GM19239 (cell line): ENCODE measurements around the gene TRPV5.

ENCODE experiments used
- DNase-seq: peaks from one replicate; pipeline ENCODE4 v3.0.0; 2011; ENCODE audit warnings: low spot score; ENCODE audit not compliant: insufficient read length
- FAIRE-seq: peaks from 2 replicates; lab custom pipeline; 2011; peaks lifted over from hg19 to GRCh38; lab: Jason Lieb, UNC

Gene TRPV5

DNA sequence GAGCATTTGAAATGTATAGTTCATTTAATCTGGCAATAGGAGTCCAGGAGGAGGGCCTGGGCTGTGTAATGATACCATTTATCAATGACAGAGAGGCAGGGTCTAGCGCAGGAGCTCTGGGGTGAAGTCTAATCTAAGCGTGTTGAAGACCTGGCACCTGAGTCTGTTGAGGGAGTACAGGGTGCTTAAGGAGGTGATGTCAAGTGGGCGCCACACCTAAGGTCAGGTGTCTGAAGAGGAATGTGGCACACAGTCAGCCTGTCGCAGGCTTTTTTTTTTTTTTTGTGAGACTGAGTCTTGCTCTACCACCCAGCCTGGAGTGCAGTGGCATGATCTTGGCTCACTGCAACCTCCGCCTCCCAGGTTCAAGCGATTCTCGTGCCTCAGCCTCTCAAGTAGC, 8.0 kb upstream of the TRPV5 start:
- FAIRE-seq = no peak

GRCh38 chr7:142940966-142941535, 7.5 kb upstream of the TRPV5 start:
- DNase-seq = no peak
- FAIRE-seq = no peak

More for the DNA sequence above, 8.0 kb upstream of the TRPV5 start:
- no peak for DNase-seq

GRCh38 chr7:142939226-142939910, 5.8 kb upstream of the TRPV5 start, which contains the start of gene LLCFC1:
LLCFC1 (plus strand) TSS chr7:142939484; CDS start chr7:142939622, 138 bp downstream.
- FAIRE-seq (no peak), DNase-seq (peak; percentile 18)

GRCh38 chr7:142938611-142939010, 5.1 kb upstream of the TRPV5 start:
- DNase-seq (no peak), FAIRE-seq (no peak)

GRCh38 chr7:142935941-142936565, 2.5 kb upstream of the TRPV5 start:
- FAIRE-seq = no peak
- DNase-seq = no peak

DNA sequence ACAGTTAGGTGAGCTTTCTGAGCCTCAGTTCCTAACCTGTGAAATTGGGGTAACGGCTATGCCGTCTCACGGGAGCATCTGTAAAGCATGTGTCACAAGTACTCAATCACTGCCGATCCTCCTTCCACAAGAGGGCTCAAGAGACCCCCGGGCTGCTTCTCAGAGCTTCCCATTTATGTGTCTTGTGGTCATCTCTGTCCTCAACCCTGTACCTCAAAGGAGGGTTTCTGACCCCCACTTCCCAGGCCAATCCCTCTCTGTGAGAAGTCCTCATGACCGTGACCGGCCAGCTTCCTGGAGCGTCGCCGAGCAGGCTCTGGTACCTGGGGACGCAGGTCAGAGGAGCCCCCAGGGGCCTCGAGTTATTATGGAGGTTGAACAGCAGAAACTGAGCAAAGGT, 510 bp upstream of the TRPV5 start:
- no peak for DNase-seq
- FAIRE-seq = no peak

DNA sequence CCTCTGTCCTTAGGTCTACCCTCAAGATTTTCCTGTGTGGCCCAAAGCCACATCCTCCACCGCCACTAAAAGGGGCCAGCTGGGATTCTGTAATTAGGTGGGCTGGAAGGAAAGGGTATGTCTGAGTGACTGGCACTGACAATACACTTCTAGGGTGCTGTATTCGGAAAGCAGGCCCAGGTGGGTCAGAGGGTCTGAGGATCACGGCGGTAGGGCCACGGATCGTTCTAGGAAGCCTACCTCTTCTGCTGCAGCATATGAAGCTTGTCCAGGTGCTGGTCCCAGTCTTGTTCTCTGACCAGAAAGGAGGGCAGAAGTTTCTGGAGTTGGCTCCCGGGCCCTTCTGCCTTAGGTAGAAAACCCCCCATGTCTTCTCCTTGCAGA, 462 bp downstream of the TRPV5 start:
- DNase-seq (no peak), FAIRE-seq (no peak)

GRCh38 chr7:142932386-142933091, 1.0 kb downstream of the TRPV5 start:
- FAIRE-seq = no peak
- DNase-seq = no peak

- no peak for FAIRE-seq
- DNase-seq = no peak
Measured at GRCh38 chr7:142930126-142930730, 3.3 kb downstream of the TRPV5 start.

GRCh38 chr7:142927949-142928348, 5.6 kb downstream of the TRPV5 start:
- FAIRE-seq = no peak

DNA sequence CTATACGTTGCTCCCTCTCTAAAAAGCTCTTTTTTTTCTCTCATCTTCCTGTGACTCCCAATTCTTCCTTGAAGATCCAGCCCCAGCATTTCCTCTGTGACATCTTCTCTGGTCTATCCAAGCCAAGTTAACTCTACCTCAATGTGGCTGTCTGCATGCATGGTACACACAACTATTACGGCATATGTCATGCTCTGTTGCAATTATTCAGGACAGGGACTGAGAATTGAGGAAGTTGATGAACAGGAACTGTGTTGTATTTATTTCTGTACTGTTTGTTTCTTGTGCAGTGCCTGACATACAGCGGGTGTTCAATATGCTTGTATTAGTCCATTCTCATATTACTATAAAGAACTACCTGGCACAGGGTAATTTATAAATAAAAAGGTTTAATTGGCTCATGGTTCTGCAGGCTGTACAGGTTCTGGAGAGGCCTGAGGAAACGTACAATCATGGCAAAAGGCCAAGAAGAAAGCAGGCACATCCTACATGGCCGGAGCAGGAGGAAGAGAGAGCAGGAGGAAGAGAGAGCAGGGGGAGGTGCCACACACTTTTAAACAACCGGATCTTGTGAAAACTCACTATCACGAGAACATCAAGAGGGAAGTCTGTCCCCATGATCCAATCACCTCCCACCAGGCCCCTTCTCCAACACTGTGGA, 6.3 kb downstream of the TRPV5 start:
- no peak for DNase-seq
- no peak for FAIRE-seq

More at GRCh38 chr7:142927949-142928348, 5.6 kb downstream of the TRPV5 start:
- no peak for DNase-seq

- FAIRE-seq = no peak
Measured at GRCh38 chr7:142925413-142925812, 8.1 kb downstream of the TRPV5 start.

DNA sequence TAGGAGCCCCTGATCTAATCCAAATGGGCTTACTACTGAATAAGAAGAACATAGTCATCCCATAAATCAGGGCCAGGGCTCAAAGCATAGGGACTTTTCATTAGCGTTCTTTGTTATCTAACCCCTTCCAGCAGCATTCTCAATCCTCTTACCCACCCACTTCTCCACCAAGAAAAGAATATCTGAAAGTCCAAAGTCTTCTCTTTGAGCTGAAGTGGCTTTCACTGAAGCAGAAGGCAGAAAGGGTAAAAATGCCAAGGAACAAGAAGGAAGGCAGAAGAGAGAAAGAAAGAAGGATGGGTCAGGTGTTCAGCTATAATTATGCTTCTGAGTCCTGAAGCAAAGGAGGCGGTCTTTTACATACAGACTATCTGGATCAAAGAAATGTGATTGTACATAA, 10.2 kb downstream of the TRPV5 start:
- no peak for FAIRE-seq
- no peak for DNase-seq

More at GRCh38 chr7:142925413-142925812, 8.1 kb downstream of the TRPV5 start:
- DNase-seq = no peak

DNA sequence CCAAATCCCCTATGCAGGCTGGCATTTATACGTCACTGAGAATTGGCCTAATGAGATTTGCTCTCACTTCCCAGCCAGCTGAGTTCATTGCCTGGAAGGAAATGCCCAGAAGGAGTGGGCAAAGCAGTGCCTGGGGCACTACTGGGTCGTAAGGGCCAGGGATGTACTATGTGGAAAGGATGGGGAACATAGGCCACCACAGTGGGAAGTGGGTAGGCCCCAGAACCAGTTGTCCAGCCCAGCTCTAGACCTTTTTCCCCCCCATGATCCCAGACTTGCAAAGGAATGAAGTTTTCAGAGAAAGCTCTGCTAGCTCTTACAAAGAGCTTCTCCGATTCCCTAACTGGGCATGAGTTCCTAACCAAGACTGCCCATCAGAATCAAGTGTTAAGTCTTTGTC, 13.9 kb downstream of the TRPV5 start:
- no peak for DNase-seq
- no peak for FAIRE-seq

DNA sequence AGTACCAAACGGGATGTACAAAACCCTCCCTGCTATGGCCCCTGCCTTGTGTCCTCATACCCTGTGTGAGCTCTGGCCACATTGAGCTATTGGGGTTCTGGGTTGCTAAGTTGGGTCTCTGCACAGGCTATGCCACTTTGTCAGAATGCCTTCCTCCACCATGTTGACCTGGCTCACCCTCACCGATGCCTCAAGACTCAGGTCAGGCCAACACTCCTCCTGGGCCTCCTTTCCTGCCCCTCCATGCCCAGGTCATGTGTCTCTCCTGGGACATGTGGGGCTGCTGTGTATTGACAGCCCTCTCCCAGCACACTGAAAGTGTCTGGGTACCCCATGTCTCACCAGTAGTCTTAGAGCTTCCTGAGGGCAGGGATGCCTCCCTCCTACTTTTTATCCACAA, 14.6 kb downstream of the TRPV5 start:
- no peak for FAIRE-seq
- DNase-seq = no peak

DNA sequence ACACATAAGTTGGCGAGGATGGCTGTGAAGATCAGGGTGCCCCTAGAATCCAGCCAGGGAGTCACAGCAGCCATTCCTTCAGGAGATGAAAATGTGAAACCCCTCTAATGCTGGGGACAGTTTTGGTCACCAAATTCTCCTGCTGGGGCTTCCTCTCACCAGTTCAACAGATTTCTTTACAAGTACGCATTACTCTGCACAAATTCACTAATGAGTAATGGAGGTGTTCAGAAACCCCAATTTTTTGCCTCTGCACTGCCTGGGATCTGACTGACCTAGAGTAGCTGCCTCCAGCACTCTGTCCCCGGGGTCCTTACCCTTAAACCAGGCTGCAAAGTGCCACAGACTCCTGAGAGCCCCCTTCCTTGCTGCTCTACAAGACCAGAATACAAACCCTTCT, 16.1 kb downstream of the TRPV5 start:
- FAIRE-seq (no peak), DNase-seq (no peak)

GRCh38 chr7:142916508-142916907, 17.0 kb downstream of the TRPV5 start:
- no peak for DNase-seq
- FAIRE-seq = no peak

DNA sequence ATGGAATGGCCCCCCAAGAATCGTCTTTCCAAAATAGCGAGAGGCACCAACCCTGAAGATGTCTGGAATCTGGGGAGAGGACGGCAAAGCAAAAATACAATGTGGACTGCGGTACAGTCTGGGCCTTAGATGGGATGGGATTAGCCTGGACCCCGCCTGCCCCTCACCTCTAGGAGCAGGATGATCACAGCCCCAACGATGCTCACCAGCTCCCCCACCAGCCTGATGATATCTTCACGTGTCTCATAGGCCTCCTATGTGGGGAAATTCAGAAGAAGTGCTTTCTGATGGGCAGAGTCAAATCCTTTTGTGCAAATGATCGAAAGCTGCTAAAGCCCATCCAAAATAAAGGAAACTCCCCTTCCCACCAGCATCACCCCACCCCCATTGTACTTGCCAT, 18.2 kb downstream of the TRPV5 start:
- FAIRE-seq = no peak
- DNase-seq = no peak

DNA sequence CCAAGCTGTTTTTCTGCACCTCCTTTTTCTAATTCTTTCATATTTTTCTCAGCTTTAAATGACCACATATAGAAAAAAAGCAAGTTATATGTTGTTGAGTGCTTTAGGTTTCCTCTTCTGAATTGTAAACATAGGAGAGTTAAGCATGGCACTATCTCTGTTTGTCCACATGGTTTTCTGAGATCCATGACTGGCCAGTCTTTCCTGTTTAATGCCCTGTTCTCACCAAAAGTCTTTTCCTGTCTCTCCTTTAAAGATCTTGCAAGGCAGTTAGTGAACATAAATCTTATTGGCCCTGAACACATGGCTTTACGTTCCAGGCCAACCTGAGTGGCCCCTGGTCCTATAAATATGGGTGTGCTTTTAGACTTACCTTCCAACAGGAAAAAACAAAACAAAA, 19.4 kb downstream of the TRPV5 start:
- FAIRE-seq (no peak), DNase-seq (no peak)

DNA sequence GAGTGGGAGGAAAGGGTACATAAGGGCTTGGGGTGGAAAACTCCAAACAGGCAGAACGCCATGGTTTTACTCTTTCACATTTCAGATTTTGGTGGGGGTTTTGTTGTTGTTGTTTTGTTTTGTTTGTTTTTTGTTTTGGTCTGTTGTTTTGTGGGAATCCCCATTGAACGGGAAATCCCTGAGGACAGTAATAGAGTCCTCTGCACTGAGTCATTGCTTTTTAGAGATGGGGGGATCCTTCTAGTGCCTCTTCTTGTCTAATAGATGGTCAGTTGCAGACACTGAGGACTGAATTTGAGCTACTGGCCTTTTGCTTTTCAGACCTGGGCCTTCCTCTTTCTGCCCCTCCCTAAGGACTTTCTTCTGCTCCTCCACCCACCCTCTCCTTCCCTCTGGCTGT, 20.0 kb downstream of the TRPV5 start:
- no peak for FAIRE-seq
- DNase-seq = no peak
